Heart right ventricle (tissue), 16 donors: ENCODE measurements around the gene FYN. TPM values are rescaled to one million over a fixed set of nuclear protein-coding genes. Genes with fewer than 3 reads are reported as not detected.

Source experiments
- ATAC-seq, 8 donors: fragments of 200-7000 bp; cut with Tn5 transposase; one replicate each; pipeline ENCODE4 v1.9.1; 2020; ENCODE audit warnings: mild to moderate bottlenecking in 8 of 8, moderate library complexity in 8 of 8, moderate number of reproducible peaks in 1 of 8
- DNase-seq, 2 donors: peaks; one replicate each; pipeline ENCODE4 v3.0.0-alpha.2; 2020
- H3K27ac ChIP-seq, 10 donors: fragments of 200-600 bp; sonication (generic) in 2 of 10; one replicate each; pipeline versions ENCODE4 v1.5.0 to v1.8.0; 2020 to 2022; ENCODE audit warnings: mild to moderate bottlenecking in 3 of 10
- H3K27me3 ChIP-seq, 7 donors: fragments of 200-600 bp; one replicate each; pipeline ENCODE4 v1.8.0; 2021 to 2022; ENCODE audit warnings: mild to moderate bottlenecking in 2 of 7
- H3K36me3 ChIP-seq, 9 donors: fragments of 200-600 bp; sonication (generic) in 1 of 9; one replicate each; pipeline versions ENCODE4 v1.5.0 to v1.8.0; 2020 to 2022; ENCODE audit warnings: mild to moderate bottlenecking in 2 of 9
- H3K4me1 ChIP-seq, 9 donors: fragments of 200-600 bp; sonication (generic) in 1 of 9; one replicate each; pipeline versions ENCODE4 v1.5.0 to v1.8.0; 2020 to 2022; ENCODE audit warnings: mild to moderate bottlenecking in 4 of 9
- H3K4me3 ChIP-seq, 10 donors: fragments of 200-600 bp; sonication (generic) in 2 of 10; one replicate each; pipeline versions ENCODE4 v1.5.0 to v1.8.0; 2020 to 2022; ENCODE audit warnings: mild to moderate bottlenecking in 7 of 10, moderate library complexity in 2 of 10
- H3K9me3 ChIP-seq, 11 donors: fragments of 200-600 bp in 10 of 11; sonication (generic) in 2 of 11; one replicate each; pipeline versions ENCODE4 v1.5.0 to v1.8.0; 2013 to 2022; ENCODE audit warnings: mild to moderate bottlenecking in 2 of 11, control low read depth in 1 of 11, moderate library complexity in 1 of 11
- CTCF ChIP-seq, 9 donors: fragments of 200-600 bp; sonication (generic) in 2 of 9; IDR thresholded peaks; one replicate each; pipeline versions ENCODE4 v1.5.0 to v1.8.0; 2021 to 2022; ENCODE audit warnings: antibody characterized with exemption in 9 of 9, mild to moderate bottlenecking in 5 of 9, moderate library complexity in 1 of 9
- WGBS, 2 donors: extraction: QIAGEN DNeasy Blood & Tissue Kit; methylation state at CpG; one replicate each; pipeline ENCODE4 v1.1.7; 2013; ENCODE audit warnings: inconsistent platforms in 1 of 2; 5-methylcytosine and 5-hydroxymethylcytosine counted together
- intact Hi-C, 10 donors: fragments of 100-400 bp; cut with DNase I; formaldehyde crosslinking; loops; one replicate each; pipeline versions ENCODE4 v1.11.1 to v1.14.2; 2022
- polyA plus RNA-seq, 2 donors: library from polyadenylated mRNA; stranded (reverse); fragments of 200-250 nt; gene quantifications; one replicate each; pipeline ENCODE4 v1.2.3, GENCODE V29; 2013
- total RNA-seq, 10 donors: library from RNA; stranded (reverse); fragmentation: NEBNext Ultra II Directional in 3 of 10; extraction: Animal tissue kit (Norgen Biotek cat#: 25700) in 3 of 10; gene quantifications; one replicate each; pipeline versions ENCODE4 v1.2.1 to v1.2.4, GENCODE V29; 2021 to 2023
- donor health status: Arrhythmogenic right ventricular cardiomyopathy.
- donor health status: ischemic (EF 13 %, LVEDD 7.1; RV severe dilation, severe dysfunction).
- donor health status: healthy with polysubstance abuse.
- donor health status: DM: no; HTN: yes; CAD: no.
- donor health status: DM: no; HTN: no; CAD: no.
- donor health status: ischemic (EF 25% LVEDD 6.9; RV normal size, moderate dysfunction).
- donor health status: ischemic (EF 25% LVEDD 5.7; RV mildly dilated, moderate dysfunction).
- donor health status: healthy.
- donor health status: DM: yes; HTN: yes; CAD: no.
- donor health status: Ischemic cardiomyopathy.
- donor health status: ischemic (EF 35%, LVEDD 5.7; RV mildly dilated, moderate dysfunction).
- donor health status: nonischemic (EF 11% LVEDD 7.7; RV severe dilation, severe dysfunction).
- donor health status: DM: yes; HTN: yes; CAD: no.
- donor health status: PGD.
- donor health status: ischemic (EF 29% LVEDD 5.4; RV normal size, mild dysfunction).
- donor health status: nonischemic (EF 23%, LVEDD 6.1; RV moderate dilation, normal function).

Gene FYN
- total and polyA plus RNA-seq, 12 donors = 19.1 to 58.1 (median 42.2) TPM

GRCh38 chr6:111849298-111849697, 24.0 kb downstream of the FYN start:
- DNase-seq = no peak
- Histone ChIP-seq H3K9me3 (no peaks in the 10 kb centered on the region), H3K4me1 (peaks cover 14 to 100% (median 91%) of the 10 kb centered on the region in 9 donors), H3K27ac (peak overlapping the region in 8 of 10 donors; percentile 6 to 69 (median 20)), H3K4me3 (no peak overlapping the region), H3K27me3 (no peaks in the 10 kb centered on the region), H3K36me3 (peaks cover 0 to 7% (median 0%) of the 10 kb centered on the region in 9 donors)
- intact Hi-C loops = no loop called here
- 42 to 57% methylated on average over 5 of the region's 5 CpGs for WGBS, 2 donors
- no peak for TF ChIP-seq CTCF (IDR thresholded peaks at IDR 0.05)
- ATAC-seq = peak in 4 of 8 donors; percentile 17 to 69 (median 39)

- peaks cover 20 to 100% (median 96%) of the 10 kb centered on the region in 9 donors for H3K4me1 ChIP-seq
- peak overlapping the region in 8 of 10 donors; percentile 6 to 69 (median 40) for H3K27ac ChIP-seq
- ATAC-seq (peak in 2 of 8 donors; percentile 42 to 47), DNase-seq (no peak)
- intact Hi-C loops = no loop called here
- peaks cover 0 to 7% (median 0%) of the 10 kb centered on the region in 9 donors for H3K36me3 ChIP-seq
- H3K9me3 ChIP-seq = no peaks in the 10 kb centered on the region
- no peak overlapping the region for H3K4me3 ChIP-seq
- 38 to 50% methylated on average over 7 of the region's 7 CpGs for WGBS, 2 donors
- H3K27me3 ChIP-seq = no peaks in the 10 kb centered on the region
- no peak for TF ChIP-seq CTCF (IDR thresholded peaks at IDR 0.05)
These were observed 24.9 kb downstream of the FYN start for GRCh38 chr6:111848262-111848812.

- Histone ChIP-seq H3K4me3 (no peak overlapping the region), H3K4me1 (peaks cover 27 to 100% (median 98%) of the 10 kb centered on the region in 9 donors), H3K27ac (peak overlapping the region in 8 of 10 donors; percentile 6 to 69 (median 16)), H3K9me3 (no peaks in the 10 kb centered on the region), H3K36me3 (peaks cover 0 to 7% (median 0%) of the 10 kb centered on the region in 9 donors), H3K27me3 (no peaks in the 10 kb centered on the region)
- DNase-seq (peak; percentile 57 to 69), ATAC-seq (peak in 7 of 8 donors; percentile 9 to 74 (median 63))
- 33 to 50% methylated on average over 5 of the region's 5 CpGs for WGBS, 2 donors
- no peak for TF ChIP-seq CTCF (IDR thresholded peaks at IDR 0.05)
- intact Hi-C loops = no loop called here
These were observed 26.5 kb downstream of the FYN start for GRCh38 chr6:111846492-111847409.

- ATAC-seq = no peak
These were observed 27.2 kb downstream of the FYN start for GRCh38 chr6:111846066-111846465.

More at GRCh38 chr6:111846066-111846465, 27.2 kb downstream of the FYN start:
- intact Hi-C loops = no loop called here
- Histone ChIP-seq H3K9me3 (no peaks in the 10 kb centered on the region), H3K4me3 (no peak overlapping the region), H3K4me1 (peaks cover 25 to 100% (median 99%) of the 10 kb centered on the region in 9 donors), H3K27ac (peak overlapping the region in 6 of 10 donors; percentile 6 to 69 (median 36)), H3K36me3 (peaks cover 0 to 7% (median 0%) of the 10 kb centered on the region in 9 donors), H3K27me3 (no peaks in the 10 kb centered on the region)
- no peak for DNase-seq
- no peak for TF ChIP-seq CTCF (IDR thresholded peaks at IDR 0.05)
- 73 to 75% methylated on average over 4 of the region's 4 CpGs for WGBS, 2 donors
